HepG2 (cell line): ENCODE measurements around the gene GRM8. TPM values are rescaled to one million over a fixed set of nuclear protein-coding genes. Genes with fewer than 3 reads are reported as not detected.

Experiments
- ATAC-seq: fragments of 200-7000 bp; cut with Tn5 transposase; 3 replicates; pipeline ENCODE4 v1.9.1; 2020; ENCODE audit warnings: mild to moderate bottlenecking, moderate library complexity
- BruUV-seq: library from RNA; stranded (reverse); fragments of 400-500 nt; replicated peaks from 2 replicates; lab custom pipeline; 2021; lab: Mats Ljungman, UMichigan
- CTCF ChIA-PET: fragments of 300-600 bp; formaldehyde crosslinking; extraction: SDS; loops from one replicate; lab custom pipeline; 2021; ENCODE audit warnings: low total read pairs, inconsistent platforms, low intra/inter-chr PET ratio; lab: Yijun Ruan, JAX
- POLR2A ChIA-PET: fragments of 350-600 bp; sonication (Branson Sonifier 250); formaldehyde crosslinking; loops from one replicate; lab custom pipeline; 2020; ENCODE audit warnings: antibody characterized with exemption, inconsistent platforms; lab: Yijun Ruan, JAX
- DNase-seq: peaks from one replicate; pipeline ENCODE4 v3.0.0-alpha.2; 2015; ENCODE audit warnings: low spot score
- FAIRE-seq: peaks from 3 replicates; lab custom pipeline; 2011; peaks lifted over from hg19 to GRCh38; lab: Jason Lieb, UNC
- H2AFZ ChIP-seq: one replicate; pipeline ENCODE4 v1.6.1; 2011; ENCODE audit warnings: low read length, inconsistent platforms
- H3K27ac ChIP-seq: fragments of 300-600 bp; 3 replicates; pipeline ENCODE4 v1.8.0; 2011; ENCODE audit warnings: mixed run types, mild to moderate bottlenecking, mixed read lengths, low read length, inconsistent platforms; ENCODE audit not compliant: insufficient read depth; ENCODE audit errors: extremely low read length
- H3K27me3 ChIP-seq, 2 experiments: fragments of 200-600 bp in 1 of 2; 2 replicates in 1 of 2; 3 replicates in 1 of 2; pipeline versions ENCODE4 v1.6.0 to v1.8.0; 2011; ENCODE audit warnings: low read length in 2 of 2, mild to moderate bottlenecking in 2 of 2, moderate library complexity in 2 of 2, inconsistent platforms in 1 of 2; ENCODE audit not compliant: insufficient read depth in 2 of 2, control insufficient read depth in 1 of 2
- H3K36me3 ChIP-seq, 2 experiments: fragments of 200-600 bp in 1 of 2; replicated peaks in 1 of 2; 2 replicates in 1 of 2; 3 replicates in 1 of 2; pipeline versions ENCODE4 v1.5.1 to v1.8.0; 2011; ENCODE audit warnings: low read length in 2 of 2, inconsistent platforms in 1 of 2; ENCODE audit not compliant: insufficient read depth in 2 of 2, control insufficient read depth in 1 of 2
- H3K4me1 ChIP-seq: 2 replicates; pipeline ENCODE4 v1.5.1; 2012; ENCODE audit warnings: low read length, inconsistent platforms; ENCODE audit not compliant: insufficient read depth
- H3K4me2 ChIP-seq: 2 replicates; pipeline ENCODE4 v1.6.0; 2011; ENCODE audit warnings: low read depth, low read length, inconsistent platforms
- H3K4me3 ChIP-seq, 3 experiments: fragments of 200-600 bp in 1 of 3; sonication (generic), shearing (Covaris generic) in 1 of 3; replicated peaks in 1 of 3; 2 replicates each; pipeline ENCODE4 v1.5.1; 2011 to 2016; ENCODE audit warnings: low read length in 3 of 3, inconsistent platforms in 2 of 3, low read depth in 2 of 3, mild to moderate bottlenecking in 2 of 3, control low read depth in 1 of 3, mixed read lengths in 1 of 3; ENCODE audit not compliant: insufficient read depth in 1 of 3
- H3K79me2 ChIP-seq: one replicate; pipeline ENCODE4 v1.6.1; 2011; ENCODE audit warnings: low read length, inconsistent platforms; ENCODE audit not compliant: insufficient read depth
- H3K9ac ChIP-seq: 2 replicates; pipeline ENCODE4 v1.6.0; 2011; ENCODE audit warnings: mild to moderate bottlenecking, low read depth, low read length, inconsistent platforms; ENCODE audit not compliant: insufficient read depth
- H3K9me3 ChIP-seq: 2 replicates; pipeline ENCODE4 v1.5.1; 2012; ENCODE audit warnings: mild to moderate bottlenecking, low read length
- H4K20me1 ChIP-seq: 2 replicates; pipeline ENCODE4 v1.6.0; 2011; ENCODE audit warnings: inconsistent platforms, mild to moderate bottlenecking, low read length, moderate library complexity; ENCODE audit not compliant: insufficient read depth
- ADNP ChIP-seq: sonication (generic); formaldehyde crosslinking; IDR thresholded peaks from 2 replicates; pipeline ENCODE4 v1.4.0; 2020; ENCODE audit warnings: missing genetic modification reagents
- ATF7-NPFF ChIP-seq: sonication (generic); formaldehyde crosslinking; IDR thresholded peaks from 2 replicates; pipeline ENCODE4 v1.8.1; 2023; ENCODE audit warnings: mild to moderate bottlenecking, low read depth, missing genetic modification reagents, moderate library complexity
- CHCHD3 ChIP-seq: sonication (generic); formaldehyde crosslinking; IDR thresholded peaks from 2 replicates; pipeline ENCODE4 v1.8.0; 2022; ENCODE audit warnings: mild to moderate bottlenecking, missing genetic modification reagents, moderate library complexity
- NR2F6 ChIP-seq, 2 experiments: IDR thresholded peaks; 2 replicates each; pipeline ENCODE4 v1.6.1; 2016; ENCODE audit warnings: antibody characterized with exemption in 1 of 2, mild to moderate bottlenecking in 1 of 2
- NRL ChIP-seq: sonication (generic); formaldehyde crosslinking; IDR thresholded peaks from 2 replicates; pipeline ENCODE4 v1.5.0; 2020; ENCODE audit warnings: missing genetic modification reagents, mild to moderate bottlenecking, moderate library complexity, borderline replicate concordance
- PHF21A ChIP-seq: sonication (generic); formaldehyde crosslinking; IDR thresholded peaks from 2 replicates; pipeline ENCODE4 v1.5.0; 2020; ENCODE audit warnings: mild to moderate bottlenecking, missing genetic modification reagents
- RFXAP ChIP-seq: sonication (generic); formaldehyde crosslinking; IDR thresholded peaks from 2 replicates; pipeline ENCODE4 v1.4.0; 2020; ENCODE audit warnings: missing genetic modification reagents, borderline replicate concordance
- SYNCRIP ChIP-seq: fragments of 200-400 bp; formaldehyde crosslinking; IDR thresholded peaks from 2 replicates; pipeline ENCODE4 v1.6.1; 2018; ENCODE audit warnings: mild to moderate bottlenecking, low read depth, low read length; ENCODE audit not compliant: insufficient read depth
- ZBTB10 ChIP-seq: sonication (generic); formaldehyde crosslinking; IDR thresholded peaks from 2 replicates; pipeline ENCODE4 v1.4.0; 2020; ENCODE audit warnings: missing genetic modification reagents, borderline replicate concordance
- ZBTB20 ChIP-seq: sonication (generic); formaldehyde crosslinking; IDR thresholded peaks from 2 replicates; pipeline ENCODE4 v1.8.1; 2023; ENCODE audit warnings: missing genetic modification reagents, low read depth, mild to moderate bottlenecking, borderline replicate concordance
- ZIK1 ChIP-seq: sonication (generic); formaldehyde crosslinking; IDR thresholded peaks from 2 replicates; pipeline ENCODE4 v1.5.0; 2020; ENCODE audit warnings: mild to moderate bottlenecking, low read depth, missing genetic modification reagents, borderline replicate concordance
- ZNF17 ChIP-seq: sonication (generic); formaldehyde crosslinking; IDR thresholded peaks from 2 replicates; pipeline ENCODE4 v1.5.0; 2020; ENCODE audit warnings: mild to moderate bottlenecking, missing genetic modification reagents
- ZNF180 ChIP-seq: sonication (generic); formaldehyde crosslinking; IDR thresholded peaks from 2 replicates; pipeline ENCODE4 v1.4.0; 2020; ENCODE audit warnings: low read depth, missing genetic modification reagents, borderline replicate concordance
- ZNF431 ChIP-seq: sonication (generic); formaldehyde crosslinking; IDR thresholded peaks from 2 replicates; pipeline ENCODE4 v1.9.0; 2022; ENCODE audit warnings: missing genetic modification reagents, low read depth, mild to moderate bottlenecking, borderline replicate concordance
- ZNF510 ChIP-seq: sonication (generic); formaldehyde crosslinking; IDR thresholded peaks from 2 replicates; pipeline ENCODE4 v1.4.0; 2020; ENCODE audit warnings: low read depth, mild to moderate bottlenecking, missing genetic modification reagents
- ZNF780A ChIP-seq: sonication (generic); formaldehyde crosslinking; IDR thresholded peaks from 2 replicates; pipeline ENCODE4 v1.8.0; 2022; ENCODE audit warnings: mild to moderate bottlenecking, missing genetic modification reagents, moderate library complexity
- WGBS: methylation state at CpG from one replicate; pipeline ENCODE4 v1.1.6; 2017; ENCODE audit warnings: low lambda C conversion rate; 5-methylcytosine and 5-hydroxymethylcytosine counted together
- in situ Hi-C: cut with HindIII; loops from 2 replicates; pipeline ENCODE4 v1.10.0; 2017; ENCODE audit warnings: low pct_unique_long_range_greater_than_20kb; ENCODE audit not compliant: extremely low pct_ligation_motif_present
- intact Hi-C: fragments of 100-400 bp; cut with micrococcal nuclease; formaldehyde crosslinking; loops from one replicate; pipeline ENCODE4 v1.10.0; 2022; ENCODE audit not compliant: unreplicated experiment
- polyA plus RNA-seq, 8 experiments: library from polyadenylated mRNA; depleted of rRNA in 3 of 8; stranded (reverse) in 7 of 8; unstranded in 1 of 8; fragments of >200 nt; fragmentation: Illumina TruSeq in 4 of 8; extraction: Trizol in 4 of 8; gene quantifications; 2 replicates each; pipeline versions ENCODE4 v1.2.1 to v1.2.3, GENCODE V29; 2011 to 2016; ENCODE audit warnings: low read depth in 4 of 8, missing spikeins in 1 of 8, mixed read lengths in 1 of 8; ENCODE audit not compliant: insufficient read depth in 1 of 8
- total RNA-seq, 5 experiments: library from RNA; depleted of rRNA; stranded (reverse); fragments of >200 nt; fragmentation: Illumina TruSeq; extraction: Trizol; gene quantifications; 2 replicates each; pipeline ENCODE4 v1.2.3, GENCODE V29; 2016; ENCODE audit warnings: low read depth in 1 of 5

The GRM8 gene
- total and polyA plus RNA-seq, 2 of the 13 experiments (the other 11 are each of a cell fraction or from before 2014, with no cell fraction given), result not detected

- TF ChIP-seq ZIK1, result no peak
- TF ChIP-seq ZNF180 (CRISPR knock-in tag), result no peak
- no peak for TF ChIP-seq ZBTB20 (CRISPR knock-in tag)
- no peak for TF ChIP-seq SYNCRIP
- TF ChIP-seq CHCHD3 (CRISPR knock-in tag), result no peak
These were observed 408.9 kb downstream of the GRM8 start (continued) for GRCh38 chr7:126843883-126844282.

- Histone ChIP-seq H3K9me3 (no peaks in the 10 kb centered on the region), H3K4me1 (no peaks in the 10 kb centered on the region), H3K79me2 (no peaks in the 10 kb centered on the region), H3K27me3 (no peaks in the 10 kb centered on the region), H3K9ac (no peak overlapping the region)
- POLR2A ChIA-PET, result no interaction called here
- BruUV-seq, result no TSS peak
- CTCF ChIA-PET, result no interaction called here
- in situ Hi-C loops (no loop called here), intact Hi-C loops (no loop called here)
- FAIRE-seq, result no peak
- no peak for TF ChIP-seq NRL (CRISPR knock-in tag)
- no peak for TF ChIP-seq ADNP (CRISPR knock-in tag)
- no peak for TF ChIP-seq ZNF17
- TF ChIP-seq NR2F6 (IDR thresholded peaks at IDR 0.05), result no peak
- TF ChIP-seq NR2F6 (CRISPR knock-in tag; IDR thresholded peaks at IDR 0.05), result no peak
- no peak for TF ChIP-seq ZNF510 (CRISPR knock-in tag)
- no peak for TF ChIP-seq ATF7-NPFF (CRISPR knock-in tag)
- TF ChIP-seq RFXAP (CRISPR knock-in tag), result no peak
- TF ChIP-seq ZNF780A (CRISPR knock-in tag), result no peak
- TF ChIP-seq ZNF431 (CRISPR knock-in tag), result no peak
- TF ChIP-seq PHF21A, result no peak
- no peak for TF ChIP-seq ZBTB10 (CRISPR knock-in tag)
- TF ChIP-seq, all 625 proteins: peak for 0
- no peak for DNase-seq
- Histone ChIP-seq H2AFZ (no peak overlapping the region), H3K4me2 (no peak overlapping the region), H4K20me1 (no peaks in the 10 kb centered on the region), H3K27ac (no peak overlapping the region), H3K36me3 (no peaks in the 10 kb centered on the region), H3K4me3 (no peak overlapping the region)
- no peak for ATAC-seq
- 0% methylated on average over 2 of the region's 2 CpGs for WGBS
These were observed 409.4 kb downstream of the GRM8 start for GRCh38 chr7:126843336-126843735.
